IMR-90 (cell line): ENCODE measurements around the gene RBM8A. TPM values are rescaled to one million over a fixed set of nuclear protein-coding genes. Genes with fewer than 3 reads are reported as not detected.

Experiments used
- ATAC-seq: fragments of 200-7000 bp; cut with Tn5 transposase; 2 replicates; pipeline ENCODE4 v1.9.1; 2020; ENCODE audit warnings: low read depth, mild to moderate bottlenecking, moderate library complexity
- BruUV-seq: library from RNA; stranded (reverse); fragments of 400-500 nt; replicated peaks from 2 replicates; lab custom pipeline; 2021; lab: Mats Ljungman, UMichigan
- CTCF ChIA-PET: fragments of 300-600 bp; formaldehyde crosslinking; extraction: SDS; loops from one replicate; lab custom pipeline; 2021; ENCODE audit warnings: antibody characterized with exemption; lab: Yijun Ruan, JAX
- POLR2A ChIA-PET: fragments of 300-600 bp; sonication (Branson Sonifier 250); formaldehyde crosslinking; loops from one replicate; lab custom pipeline; 2022; ENCODE audit warnings: antibody characterized with exemption; ENCODE audit not compliant: unreplicated experiment; lab: Charles Lee
- DNase-seq: peaks from one replicate; pipeline ENCODE4 v3.0.0; 2013
- H2AFZ ChIP-seq: replicated peaks from 2 replicates; pipeline ENCODE3; 2013; ENCODE audit warnings: low read length, mild to moderate bottlenecking; ENCODE audit not compliant: poor library complexity
- H2AK5ac ChIP-seq: 2 replicates; pipeline ENCODE4 v1.6.1; 2013; ENCODE audit warnings: low read depth, low read length, inconsistent platforms
- H2AK9ac ChIP-seq: replicated peaks from 2 replicates; pipeline ENCODE3; 2013; ENCODE audit warnings: mild to moderate bottlenecking, low read depth, low read length, moderate library complexity; ENCODE audit not compliant: poor library complexity
- H2BK120ac ChIP-seq: 2 replicates; pipeline ENCODE4 v1.6.1; 2013; ENCODE audit warnings: low read depth, low read length, inconsistent platforms
- H2BK15ac ChIP-seq: 3 replicates; pipeline ENCODE4 v1.6.1; 2013; ENCODE audit warnings: low read depth, low read length, inconsistent platforms
- H2BK20ac ChIP-seq: 2 replicates; pipeline ENCODE4 v1.6.1; 2013; ENCODE audit warnings: low read depth, mild to moderate bottlenecking, inconsistent platforms, low read length, moderate library complexity
- H2BK5ac ChIP-seq: 2 replicates; pipeline ENCODE4 v1.6.1; 2013; ENCODE audit warnings: mild to moderate bottlenecking, low read depth, low read length, inconsistent platforms; ENCODE audit not compliant: poor library complexity, severe bottlenecking
- H3K14ac ChIP-seq: replicated peaks from 2 replicates; pipeline ENCODE4 v1.6.1; 2013; ENCODE audit warnings: low read depth, low read length, inconsistent platforms
- H3K18ac ChIP-seq: 2 replicates; pipeline ENCODE4 v1.6.1; 2013; ENCODE audit warnings: low read depth, low read length, control low read depth
- H3K23ac ChIP-seq: 2 replicates; pipeline ENCODE4 v1.6.1; 2013; ENCODE audit warnings: low read depth, low read length, inconsistent platforms
- H3K27ac ChIP-seq: 2 replicates; pipeline ENCODE4 v1.5.1; 2013; ENCODE audit warnings: mild to moderate bottlenecking, control low read depth, low read length; ENCODE audit not compliant: insufficient read depth
- H3K27me3 ChIP-seq: 2 replicates; pipeline ENCODE4 v1.6.1; 2013; ENCODE audit warnings: low read length; ENCODE audit not compliant: control insufficient read depth, insufficient read depth
- H3K36me3 ChIP-seq: 2 replicates; pipeline ENCODE4 v1.6.1; 2013; ENCODE audit warnings: low read length, mixed read lengths; ENCODE audit not compliant: control insufficient read depth, insufficient read depth
- H3K4ac ChIP-seq: 2 replicates; pipeline ENCODE4 v1.6.1; 2013; ENCODE audit warnings: low read depth, low read length, inconsistent platforms
- H3K4me1 ChIP-seq: 2 replicates; pipeline ENCODE4 v1.6.1; 2013; ENCODE audit warnings: low read length, mixed read lengths; ENCODE audit not compliant: control insufficient read depth, insufficient read depth
- H3K4me2 ChIP-seq: 2 replicates; pipeline ENCODE4 v1.6.1; 2013; ENCODE audit warnings: low read depth, mild to moderate bottlenecking, control low read depth, low read length, moderate library complexity
- H3K4me3 ChIP-seq: 2 replicates; pipeline ENCODE4 v1.5.1; 2013; ENCODE audit warnings: low read depth, mild to moderate bottlenecking, control low read depth, low read length, moderate library complexity; ENCODE audit not compliant: insufficient read depth
- H3K56ac ChIP-seq: 2 replicates; pipeline ENCODE4 v1.6.1; 2013; ENCODE audit warnings: low read length, inconsistent platforms; ENCODE audit not compliant: insufficient read depth; ENCODE audit errors: extremely low read depth
- H3K79me1 ChIP-seq, 2 experiments: 2 replicates each; pipeline ENCODE4 v1.6.1; 2013; ENCODE audit warnings: low read length in 2 of 2, inconsistent platforms in 1 of 2, low read depth in 1 of 2
- H3K9ac ChIP-seq: 2 replicates; pipeline ENCODE4 v1.6.1; 2013; ENCODE audit warnings: low read depth, low read length, control low read depth
- H3K9me1 ChIP-seq: 2 replicates; pipeline ENCODE4 v1.6.1; 2013; ENCODE audit warnings: low read length, inconsistent platforms; ENCODE audit not compliant: insufficient read depth
- H3K9me3 ChIP-seq: 2 replicates; pipeline ENCODE4 v1.6.1; 2013; ENCODE audit warnings: low read length; ENCODE audit not compliant: control insufficient read depth, insufficient read depth
- H4K20me1 ChIP-seq: 2 replicates; pipeline ENCODE4 v1.6.1; 2013; ENCODE audit warnings: low read length, inconsistent platforms; ENCODE audit not compliant: insufficient read depth
- H4K5ac ChIP-seq: 2 replicates; pipeline ENCODE4 v1.6.1; 2013; ENCODE audit warnings: mild to moderate bottlenecking, low read depth, low read length, control low read depth
- H4K8ac ChIP-seq, 2 experiments: 2 replicates each; pipeline ENCODE4 v1.6.1; 2013; ENCODE audit warnings: low read depth in 2 of 2, low read length in 2 of 2, control low read depth in 1 of 2, inconsistent platforms in 1 of 2
- H4K91ac ChIP-seq: 2 replicates; pipeline ENCODE4 v1.6.1; 2013; ENCODE audit warnings: low read depth, low read length, inconsistent platforms; ENCODE audit not compliant: insufficient read depth
- CEBPB ChIP-seq: IDR thresholded peaks from 2 replicates; pipeline ENCODE4 v1.6.1; 2012; ENCODE audit warnings: low read depth, low read length, improper control_type of control experiment
- CTCF ChIP-seq: conservative IDR thresholded peaks from 2 replicates; pipeline ENCODE4 v1.5.1; 2012; ENCODE audit warnings: mild to moderate bottlenecking, low read depth, low read length, improper control_type of control experiment
- MAZ ChIP-seq: IDR thresholded peaks from 2 replicates; pipeline ENCODE4 v1.6.1; 2012; ENCODE audit warnings: low read depth, mild to moderate bottlenecking, low read length, improper control_type of control experiment, moderate library complexity, borderline replicate concordance
- NFE2L2 ChIP-seq: fragments of 150-350 bp; IDR thresholded peaks from 2 replicates; pipeline ENCODE4 v1.6.1; 2016; ENCODE audit warnings: low read depth, mild to moderate bottlenecking, low read length
- POLR2A ChIP-seq: IDR thresholded peaks from 2 replicates; pipeline ENCODE4 v1.6.1; 2012; ENCODE audit warnings: mild to moderate bottlenecking, low read depth, low read length
- RAD21 ChIP-seq: IDR thresholded peaks from 2 replicates; pipeline ENCODE4 v1.6.1; 2012; ENCODE audit warnings: low read length, improper control_type of control experiment
- RCOR1 ChIP-seq: IDR thresholded peaks from 2 replicates; pipeline ENCODE4 v1.6.1; 2012; ENCODE audit warnings: mild to moderate bottlenecking, low read length, improper control_type of control experiment; ENCODE audit not compliant: insufficient replicate concordance
- SMC3 ChIP-seq: fragments of 150-350 bp; IDR thresholded peaks from 2 replicates; pipeline ENCODE4 v1.6.1; 2016; ENCODE audit warnings: low read depth, mild to moderate bottlenecking, antibody characterized with exemption, low read length, moderate library complexity
- USF2 ChIP-seq: fragments of 150-350 bp; IDR thresholded peaks from 2 replicates; pipeline ENCODE4 v1.6.1; 2017; ENCODE audit warnings: mild to moderate bottlenecking, antibody characterized with exemption, low read length, low read depth
- WGBS, 2 experiments: methylation state at CpG; one replicate each; pipeline versions ENCODE4 v1.1.5 to v1.1.7; 2013; ENCODE audit warnings: missing lambda C conversion rate in 2 of 2; ENCODE audit not compliant: insufficient read length in 1 of 2; ENCODE audit errors: extremely low coverage in 2 of 2; 5-methylcytosine and 5-hydroxymethylcytosine counted together
- dilution Hi-C: fragments of 300-500 bp; cut with HindIII; formaldehyde crosslinking; loops from one replicate; pipeline ENCODE4 v1.14.3; 2018; ENCODE audit warnings: low sequenced_read_pairs; ENCODE audit not compliant: unreplicated experiment
- in situ Hi-C: fragments of 300-500 bp; cut with MboI; formaldehyde crosslinking; loops from 3 replicates; pipeline ENCODE4 v1.14.3; 2019; ENCODE audit warnings: low sequenced_read_pairs, inconsistent platforms, mixed read lengths
- intact Hi-C: fragments of 100-400 bp; cut with micrococcal nuclease; formaldehyde crosslinking; loops from 2 replicates; pipeline ENCODE4 v1.10.0; 2022
- polyA plus RNA-seq, 3 experiments: library from polyadenylated mRNA; depleted of rRNA; stranded (reverse); fragments of >200 nt; gene quantifications; 2 replicates each; pipeline ENCODE4 v1.2.3, GENCODE V29; 2012; ENCODE audit warnings: low replicate concordance in 1 of 3
- total RNA-seq: library from RNA; depleted of rRNA; stranded (reverse); fragments of >200 nt; gene quantifications from 2 replicates; pipeline ENCODE4 v1.2.3, GENCODE V29; 2012
- TF ChIP-seq, protein P1 (sequence below): fragments of 150-350 bp; IDR thresholded peaks from 2 replicates; pipeline ENCODE4 v1.6.1; 2016; ENCODE audit warnings: low read depth, mild to moderate bottlenecking, low read length, moderate library complexity, borderline replicate concordance

The RBM8A gene
- total and polyA plus RNA-seq, 2 of the 4 experiments (the other 2 are of a cell fraction), result 94.1 to 251 TPM

- TF ChIP-seq POLR2A (peak; percentile 79; the same call in 1 of the 2 replicates), NFE2L2 (no peak), MAZ (peak; percentile 82; the same call in 1 of the 2 replicates), RAD21 (peak; percentile 93)
Observed at GRCh38 chr1:145891587-145892485, 35.4 kb downstream of the RBM8A start (continued).

GRCh38 chr1:145891143-145891542 lies 36.1 kb downstream of the RBM8A start:
- Histone ChIP-seq H3K14ac (peak overlapping the region; percentile 87), H3K27ac (peak overlapping the region; percentile 4; the same call in 1 of the 2 replicates), H3K9me3 (no peaks in the 10 kb centered on the region), H4K5ac (no peak overlapping the region), H3K9ac (no peak overlapping the region), H4K20me1 (no peaks in the 10 kb centered on the region), H3K27me3 (no peaks in the 10 kb centered on the region), H3K4me2 (no peak overlapping the region), H3K23ac (peak overlapping the region; percentile 68; the same call in 1 of the 2 replicates), H3K36me3 (no peaks in the 10 kb centered on the region), H2BK20ac (peak overlapping the region; percentile 93), H4K8ac (peak overlapping the region; percentile 50 to 96), H2BK15ac (peak overlapping the region; percentile 81; the same call in 2 of the 3 replicates), H4K91ac (peak overlapping the region; percentile 43; the same call in 1 of the 2 replicates), H3K9me1 (peaks cover 15% of the 10 kb centered on the region), H2BK5ac (peak overlapping the region; percentile 88), H2BK120ac (peak overlapping the region; percentile 96), H2AK9ac (peak overlapping the region; percentile 62), H2AK5ac (0 out of 2 replicates have a peak overlapping the region, but pooled peaks have one; percentile 65), H3K56ac (0 out of 2 replicates have a peak overlapping the region, but pooled peaks have one; percentile 77), H3K4me3 (no peak overlapping the region), H3K4ac (peak overlapping the region; percentile 81; the same call in 1 of the 2 replicates), H3K4me1 (peaks cover 12% of the 10 kb centered on the region), H2AFZ (peak overlapping the region; percentile 81), H3K79me1 (peaks cover 0 to 4% of the 10 kb centered on the region in 2 experiments; a peak in 1 of 4 replicates), H3K18ac (no peak overlapping the region)
- DNase-seq (peak; percentile 17), ATAC-seq (no peak)
- no TSS peak for BruUV-seq
- ChIA-PET POLR2A (no interaction called here), CTCF (interaction anchor here (0.6 to 2.5 kb wide), 24 partner anchors 8 to 145 kb away, joined by 3 to 24 read pairs (median 6); partner anchors contain the start of genes ANKRD34A, ITGA10, LIX1L and PEX11B)
- intact Hi-C loops, result loop anchor here (10.0 kb wide), 1 partner anchor 64 kb away; the partner anchor contains the start of gene LIX1L
- in situ Hi-C loops, result no loop called here
- dilution Hi-C loops, result no loop called here
- WGBS, 2 experiments, result no CpG with 5 or more reads among the region's 1 CpG
- no peak for TF ChIP-seq USF2
- no peak for TF ChIP-seq RAD21
- TF ChIP-seq CEBPB, result no peak
- TF ChIP-seq, protein P1, sequence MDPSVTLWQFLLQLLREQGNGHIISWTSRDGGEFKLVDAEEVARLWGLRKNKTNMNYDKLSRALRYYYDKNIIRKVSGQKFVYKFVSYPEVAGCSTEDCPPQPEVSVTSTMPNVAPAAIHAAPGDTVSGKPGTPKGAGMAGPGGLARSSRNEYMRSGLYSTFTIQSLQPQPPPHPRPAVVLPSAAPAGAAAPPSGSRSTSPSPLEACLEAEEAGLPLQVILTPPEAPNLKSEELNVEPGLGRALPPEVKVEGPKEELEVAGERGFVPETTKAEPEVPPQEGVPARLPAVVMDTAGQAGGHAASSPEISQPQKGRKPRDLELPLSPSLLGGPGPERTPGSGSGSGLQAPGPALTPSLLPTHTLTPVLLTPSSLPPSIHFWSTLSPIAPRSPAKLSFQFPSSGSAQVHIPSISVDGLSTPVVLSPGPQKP, result no peak
- TF ChIP-seq CTCF, result no peak
- TF ChIP-seq RCOR1, result no peak
- TF ChIP-seq SMC3, result no peak
- TF ChIP-seq MAZ, result no peak
